Retinal pigment epithelial cell (primary cell): Measurements from ENCODE around the gene KCNQ1.

ENCODE experiments used
- DNase-seq: peaks from one replicate; pipeline ENCODE4 v3.0.0-alpha.2; 2010; ENCODE audit warnings: low read depth
- H3K4me3 ChIP-seq: 2 replicates; pipeline ENCODE4 v1.5.1; 2011; ENCODE audit warnings: mild to moderate bottlenecking, low read length, control low read depth, moderate library complexity
- CTCF ChIP-seq: conservative IDR thresholded peaks from 2 replicates; pipeline ENCODE4 v1.5.1; 2011; ENCODE audit warnings: low read depth, low read length, control low read depth, inconsistent platforms

Gene KCNQ1

GRCh38 chr11:2789791-2790567 is 345.2 kb downstream of the KCNQ1 start:
- no peak for DNase-seq
- no peak for TF ChIP-seq CTCF
- H3K4me3 ChIP-seq: no peak overlapping the region

GRCh38 chr11:2790568-2790921 is 345.7 kb downstream of the KCNQ1 start:
- no peak overlapping the region for H3K4me3 ChIP-seq
- no peak for DNase-seq
- no peak for TF ChIP-seq CTCF

- no peak overlapping the region for H3K4me3 ChIP-seq
- TF ChIP-seq CTCF: no peak
- no peak for DNase-seq
Observed at GRCh38 chr11:2791139-2791520, 346.3 kb downstream of the KCNQ1 start.

GRCh38 chr11:2791521-2792380 is 346.9 kb downstream of the KCNQ1 start:
- DNase-seq: no peak
- no peak overlapping the region for H3K4me3 ChIP-seq

GRCh38 chr11:2792381-2793250 is 347.8 kb downstream of the KCNQ1 start:
- no peak for TF ChIP-seq CTCF
- DNase-seq: no peak
- no peak overlapping the region for H3K4me3 ChIP-seq

More at GRCh38 chr11:2791521-2792380, 346.9 kb downstream of the KCNQ1 start:
- TF ChIP-seq CTCF: no peak

- no peak for TF ChIP-seq CTCF
- DNase-seq: no peak
- no peak overlapping the region for H3K4me3 ChIP-seq
Observed at GRCh38 chr11:2793701-2794045, 348.9 kb downstream of the KCNQ1 start.
